Duodenal mucosa (tissue), 2 donors: ENCODE data around the gene YEATS4.

Experiments used
- H3K27ac ChIP-seq: one replicate; pipeline ENCODE4 v1.7.0; 2013; ENCODE audit warnings: low read depth, low read length
- H3K27me3 ChIP-seq, 2 donors: one replicate each; pipeline ENCODE4 v1.7.0; 2013; ENCODE audit warnings: low read length in 2 of 2, control low read depth in 1 of 2; ENCODE audit not compliant: insufficient read depth in 2 of 2, control insufficient read depth in 1 of 2
- H3K36me3 ChIP-seq, 2 donors: one replicate each; pipeline ENCODE4 v1.7.0; 2013; ENCODE audit warnings: low read length in 2 of 2, control low read depth in 1 of 2; ENCODE audit not compliant: insufficient read depth in 2 of 2, control insufficient read depth in 1 of 2
- H3K4me1 ChIP-seq, 2 donors: one replicate each; pipeline ENCODE4 v1.7.0; 2013; ENCODE audit warnings: low read length in 2 of 2, control low read depth in 1 of 2; ENCODE audit not compliant: insufficient read depth in 2 of 2, control insufficient read depth in 1 of 2
- H3K4me3 ChIP-seq, 2 donors: one replicate each; pipeline ENCODE4 v1.7.0; 2013; ENCODE audit warnings: low read length in 2 of 2, low read depth in 1 of 2
- H3K9ac ChIP-seq, 2 donors: one replicate each; pipeline ENCODE4 v1.7.0; 2013; ENCODE audit warnings: low read length in 2 of 2, low read depth in 1 of 2
- H3K9me3 ChIP-seq, 2 donors: one replicate each; pipeline ENCODE4 v1.7.0; 2013; ENCODE audit warnings: low read length in 2 of 2, control low read depth in 1 of 2; ENCODE audit not compliant: control insufficient read depth in 1 of 2

Gene YEATS4

DNA sequence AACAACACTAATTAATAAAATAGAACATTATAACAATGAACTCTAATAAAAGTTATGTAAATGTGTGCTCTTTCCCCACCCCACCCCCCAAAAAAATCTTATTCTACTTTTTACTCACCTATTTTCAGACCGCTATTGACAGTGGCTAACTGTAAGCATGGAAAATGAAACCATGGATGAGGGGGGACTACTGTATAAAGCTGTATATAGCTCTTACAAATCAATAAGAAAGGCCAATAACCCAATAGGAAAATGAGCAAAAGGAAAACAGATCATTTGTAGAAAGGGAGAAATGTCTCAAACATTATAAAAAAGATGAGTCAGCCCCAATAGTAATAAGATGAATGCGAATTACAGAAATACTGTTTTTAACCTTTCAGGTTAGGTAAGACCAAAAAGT, 27.4 kb downstream of the YEATS4 start:
- Histone ChIP-seq H3K9me3 (no peaks in the 10 kb centered on the region), H3K4me3 (no peak overlapping the region), H3K4me1 (no peaks in the 10 kb centered on the region), H3K27ac (no peak overlapping the region), H3K9ac (no peak overlapping the region), H3K36me3 (peaks cover 0 to 8% of the 10 kb centered on the region in 2 donors), H3K27me3 (no peaks in the 10 kb centered on the region)

- no peaks in the 10 kb centered on the region for H3K27me3 ChIP-seq
- H3K4me3 ChIP-seq: no peak overlapping the region
- H3K4me1 ChIP-seq: no peaks in the 10 kb centered on the region
- H3K36me3 ChIP-seq: peaks cover 0 to 8% of the 10 kb centered on the region in 2 donors
- H3K9me3 ChIP-seq: no peaks in the 10 kb centered on the region
- H3K27ac ChIP-seq: no peak overlapping the region
- no peak overlapping the region for H3K9ac ChIP-seq
These were observed 28.8 kb downstream of the YEATS4 start for GRCh38 chr12:69388371-69388770.

DNA sequence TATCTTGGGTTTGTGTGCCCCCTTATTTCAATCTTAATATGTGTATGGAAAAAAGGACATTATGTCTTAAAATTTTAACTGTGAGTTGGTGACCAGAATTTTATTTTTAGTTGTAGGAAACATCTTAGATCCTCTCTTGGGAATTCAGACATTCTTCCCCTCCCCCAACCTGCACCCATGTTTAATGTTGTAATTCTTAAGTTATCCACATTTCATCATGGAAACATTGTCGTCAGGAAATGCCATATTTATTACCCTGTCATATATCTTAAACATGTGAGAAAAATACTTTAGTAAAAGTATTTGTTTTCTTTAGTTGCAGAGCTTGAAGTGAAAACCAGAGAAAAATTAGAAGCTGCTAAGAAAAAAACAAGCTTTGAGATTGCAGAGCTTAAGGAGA, 30.3 kb downstream of the YEATS4 start:
- H3K4me3 ChIP-seq: no peak overlapping the region
- no peak overlapping the region for H3K9ac ChIP-seq
- no peaks in the 10 kb centered on the region for H3K9me3 ChIP-seq
- no peaks in the 10 kb centered on the region for H3K27me3 ChIP-seq
- no peak overlapping the region for H3K27ac ChIP-seq
- peaks cover 0 to 3% of the 10 kb centered on the region in 2 donors for H3K36me3 ChIP-seq
- no peaks in the 10 kb centered on the region for H3K4me1 ChIP-seq

DNA sequence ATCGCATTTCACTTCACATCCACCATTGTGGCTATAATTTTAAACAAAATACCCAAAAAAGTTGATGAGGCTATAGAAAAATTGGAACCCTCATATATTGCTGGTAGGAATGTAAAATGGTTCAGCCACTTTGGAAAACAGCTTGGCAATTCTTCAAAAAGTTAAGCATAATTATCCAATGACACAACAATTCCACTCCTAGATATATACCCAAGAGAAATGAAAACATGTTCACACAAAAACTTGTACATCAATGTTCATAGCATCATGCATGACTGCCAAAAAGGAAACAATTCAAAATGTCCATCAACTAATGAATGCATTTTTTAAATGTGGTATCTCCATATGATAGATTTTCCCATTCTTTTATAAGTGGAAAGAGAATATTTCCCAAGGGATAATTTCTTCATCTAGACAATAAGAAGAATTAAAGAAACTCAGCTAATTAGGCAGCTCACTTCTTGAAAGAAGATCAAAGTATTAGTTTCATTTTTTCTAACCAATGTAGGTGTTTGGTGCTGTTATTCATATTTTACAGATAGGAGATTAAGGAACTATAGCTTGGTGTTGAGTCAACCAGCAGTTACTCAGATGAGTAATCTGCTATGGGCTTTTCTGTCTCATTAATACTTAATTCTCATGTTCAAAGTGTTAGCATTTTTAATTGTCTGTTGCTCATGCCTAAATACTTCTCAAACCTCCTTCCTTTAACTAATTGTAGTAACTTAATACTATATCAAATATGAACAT, 32.8 kb downstream of the YEATS4 start:
- H3K4me1 ChIP-seq: no peaks in the 10 kb centered on the region
- H3K4me3 ChIP-seq: no peak overlapping the region
- H3K27me3 ChIP-seq: no peaks in the 10 kb centered on the region
- H3K27ac ChIP-seq: no peak overlapping the region
- no peak overlapping the region for H3K9ac ChIP-seq
- H3K9me3 ChIP-seq: peaks cover 0 to 8% of the 10 kb centered on the region in 2 donors
- peaks cover 0 to 6% of the 10 kb centered on the region in 2 donors for H3K36me3 ChIP-seq

DNA sequence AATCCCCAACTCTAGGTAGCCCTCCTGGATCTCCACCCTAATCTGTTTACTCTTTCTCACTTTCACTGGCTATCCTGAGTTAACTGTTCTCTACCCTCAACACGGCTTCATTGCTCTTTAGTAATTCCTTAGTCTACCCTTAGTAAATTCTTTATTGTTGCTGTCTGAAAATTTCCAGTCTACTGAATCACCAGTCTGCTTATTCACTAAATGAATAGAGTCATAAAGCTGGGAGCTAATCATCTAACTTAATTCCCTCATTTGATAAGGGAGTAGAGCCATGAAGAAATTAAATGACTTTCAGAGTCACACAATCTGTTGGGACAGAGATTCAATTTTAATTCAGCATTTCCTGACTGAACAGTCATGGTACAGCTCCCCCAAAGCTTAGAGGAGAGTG, 36.5 kb downstream of the YEATS4 start:
- H3K4me1 ChIP-seq: no peaks in the 10 kb centered on the region
- H3K27ac ChIP-seq: no peak overlapping the region
- no peak overlapping the region for H3K4me3 ChIP-seq

GRCh38 chr12:69396963-69397362, 37.4 kb downstream of the YEATS4 start:
- no peak overlapping the region for H3K27ac ChIP-seq
- no peak overlapping the region for H3K9ac ChIP-seq
- H3K4me3 ChIP-seq: no peak overlapping the region
- no peaks in the 10 kb centered on the region for H3K27me3 ChIP-seq
- H3K9me3 ChIP-seq: peaks cover 0 to 8% of the 10 kb centered on the region in 2 donors
- peaks cover 0 to 6% of the 10 kb centered on the region in 2 donors for H3K36me3 ChIP-seq
- H3K4me1 ChIP-seq: no peaks in the 10 kb centered on the region

More for the DNA sequence above, 36.5 kb downstream of the YEATS4 start:
- no peaks in the 10 kb centered on the region for H3K27me3 ChIP-seq
- H3K36me3 ChIP-seq: peaks cover 0 to 6% of the 10 kb centered on the region in 2 donors
- no peak overlapping the region for H3K9ac ChIP-seq
- peaks cover 0 to 8% of the 10 kb centered on the region in 2 donors for H3K9me3 ChIP-seq

DNA sequence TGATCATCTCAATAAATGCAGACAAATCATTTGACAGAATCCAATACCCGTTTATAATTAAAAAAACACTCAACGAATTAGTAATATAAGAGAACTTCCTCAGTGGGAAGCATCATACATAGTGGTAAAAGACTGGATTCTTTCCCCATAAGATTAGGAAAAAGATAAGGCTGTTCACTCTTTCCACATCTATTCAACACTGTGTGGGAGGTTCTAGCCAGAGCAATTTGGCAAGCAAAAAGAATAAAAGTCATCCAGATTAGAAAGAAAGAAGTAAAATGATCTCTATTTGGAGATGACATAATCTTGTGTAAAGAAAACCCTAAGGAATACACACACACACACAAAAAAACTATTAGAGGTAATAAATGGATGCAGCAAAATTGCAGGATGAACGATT, 38.4 kb downstream of the YEATS4 start:
- peaks cover 0 to 6% of the 10 kb centered on the region in 2 donors for H3K36me3 ChIP-seq
- no peaks in the 10 kb centered on the region for H3K27me3 ChIP-seq
- H3K9me3 ChIP-seq: peaks cover 0 to 8% of the 10 kb centered on the region in 2 donors
- no peak overlapping the region for H3K4me3 ChIP-seq
- no peak overlapping the region for H3K27ac ChIP-seq
- H3K4me1 ChIP-seq: no peaks in the 10 kb centered on the region
- no peak overlapping the region for H3K9ac ChIP-seq

GRCh38 chr12:69401940-69402339, 42.4 kb downstream of the YEATS4 start:
- peaks cover 0 to 4% of the 10 kb centered on the region in 2 donors for H3K36me3 ChIP-seq
- no peak overlapping the region for H3K27ac ChIP-seq
- no peaks in the 10 kb centered on the region for H3K4me1 ChIP-seq
- no peak overlapping the region for H3K4me3 ChIP-seq
- peaks cover 0 to 4% of the 10 kb centered on the region in 2 donors for H3K9me3 ChIP-seq
- H3K9ac ChIP-seq: no peak overlapping the region
- H3K27me3 ChIP-seq: no peaks in the 10 kb centered on the region

DNA sequence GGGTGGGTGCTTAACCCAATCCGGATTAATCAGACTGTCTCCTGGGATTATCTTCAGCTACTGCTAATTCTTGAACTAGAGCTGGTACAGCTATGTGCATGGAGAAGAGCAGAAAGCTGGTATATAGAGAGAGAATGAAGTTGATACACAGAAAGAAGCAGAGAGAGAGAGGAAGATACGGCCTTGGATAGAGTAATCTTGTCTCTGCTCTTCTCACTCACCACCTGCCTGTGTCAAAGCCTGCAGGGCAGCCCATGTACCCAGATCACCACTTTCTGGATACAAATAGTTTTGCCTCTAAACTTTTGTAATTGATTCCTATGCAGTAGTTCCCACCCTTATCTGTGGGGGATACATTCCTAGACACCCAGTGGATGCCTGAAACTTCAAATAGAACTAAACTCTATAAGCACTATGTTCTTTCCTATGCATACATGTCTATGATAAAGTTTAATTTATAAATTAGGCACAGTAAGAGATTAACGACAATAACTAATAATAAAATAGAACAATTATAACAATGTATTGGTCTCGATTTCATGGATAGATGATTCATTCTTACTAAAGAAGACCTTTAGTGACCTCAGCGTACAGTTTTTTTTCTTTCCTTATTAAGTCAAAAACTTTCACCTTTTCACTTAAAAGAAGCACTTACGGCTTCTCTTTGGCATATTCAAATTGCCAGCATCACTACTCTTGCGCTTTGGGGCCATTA, 45.5 kb downstream of the YEATS4 start:
- Histone ChIP-seq H3K9ac (no peak overlapping the region), H3K27me3 (no peaks in the 10 kb centered on the region), H3K4me1 (no peaks in the 10 kb centered on the region), H3K27ac (no peak overlapping the region), H3K9me3 (no peaks in the 10 kb centered on the region), H3K36me3 (no peaks in the 10 kb centered on the region), H3K4me3 (no peak overlapping the region)

DNA sequence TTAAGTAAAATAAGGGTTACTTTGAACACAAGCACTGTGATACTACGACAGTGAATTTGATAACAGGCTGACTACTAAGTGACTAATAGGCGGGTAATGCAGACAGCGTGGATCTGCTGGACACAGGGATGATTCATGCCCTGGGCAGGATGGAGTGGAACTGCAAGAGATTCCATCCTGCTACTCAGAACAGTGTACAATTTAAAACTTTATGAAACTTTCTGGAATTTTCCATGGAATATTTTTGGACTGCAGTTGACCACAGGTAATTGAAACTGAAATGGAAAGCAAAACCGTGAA, 46.0 kb downstream of the YEATS4 start:
- H3K27ac ChIP-seq: no peak overlapping the region
- H3K36me3 ChIP-seq: no peaks in the 10 kb centered on the region
- no peak overlapping the region for H3K9ac ChIP-seq
- H3K4me3 ChIP-seq: no peak overlapping the region
- no peaks in the 10 kb centered on the region for H3K4me1 ChIP-seq
- no peaks in the 10 kb centered on the region for H3K9me3 ChIP-seq
- no peaks in the 10 kb centered on the region for H3K27me3 ChIP-seq
